Lower lobe of right lung (tissue), 2 donors: ENCODE measurements around the gene KBTBD8. TPM values are rescaled to one million over a fixed set of nuclear protein-coding genes. Genes with fewer than 3 reads are reported as not detected.

Experiments used
- ATAC-seq, 2 donors: fragments of 200-7000 bp; cut with Tn5 transposase; one replicate each; pipeline ENCODE4 v1.9.1; 2020 to 2022; ENCODE audit warnings: mild to moderate bottlenecking in 2 of 2, moderate library complexity in 2 of 2
- DNase-seq: peaks from one replicate; pipeline ENCODE4 v3.0.0-alpha.2; 2020
- H3K27ac ChIP-seq: fragments of 200-600 bp; one replicate; pipeline ENCODE4 v1.8.0; 2022
- H3K27me3 ChIP-seq: fragments of 200-600 bp; one replicate; pipeline ENCODE4 v1.8.0; 2022; ENCODE audit warnings: low read depth
- H3K36me3 ChIP-seq: fragments of 200-600 bp; one replicate; pipeline ENCODE4 v1.8.0; 2022; ENCODE audit warnings: mild to moderate bottlenecking
- H3K4me1 ChIP-seq: fragments of 200-600 bp; one replicate; pipeline ENCODE4 v1.8.0; 2022
- H3K4me3 ChIP-seq: fragments of 200-600 bp; one replicate; pipeline ENCODE4 v1.8.0; 2022; ENCODE audit warnings: mild to moderate bottlenecking
- H3K9me3 ChIP-seq: fragments of 200-600 bp; one replicate; pipeline ENCODE4 v1.8.0; 2022
- CTCF ChIP-seq: fragments of 200-600 bp; IDR thresholded peaks from one replicate; pipeline ENCODE4 v1.8.0; 2022; ENCODE audit warnings: antibody characterized with exemption, mild to moderate bottlenecking
- intact Hi-C: fragments of 100-400 bp; cut with DNase I; formaldehyde crosslinking; loops from one replicate; pipeline ENCODE4 v1.11.0; 2022
- total RNA-seq: library from RNA; stranded (reverse); fragmentation: NEBNext Ultra II Directional; extraction: Animal tissue kit (Norgen Biotek cat#: 25700); gene quantifications from one replicate; pipeline ENCODE4 v1.2.1, GENCODE V29; 2021
- donor health status: DM: no; HTN: yes; CAD: no; lungs with severe emphysema.

KBTBD8 gene
- total RNA-seq, 1 donor from 2014 or later = 5.8 TPM

GRCh38 chr3:66971891-66972551 lies 26.1 kb upstream of the KBTBD8 start:
- Histone ChIP-seq H3K4me3 (peak overlapping the region; percentile 45), H3K4me1 (peaks cover 5% of the 10 kb centered on the region), H3K27me3 (no peaks in the 10 kb centered on the region), H3K9me3 (no peaks in the 10 kb centered on the region), H3K36me3 (no peaks in the 10 kb centered on the region), H3K27ac (no peak overlapping the region)
- TF ChIP-seq CTCF = peak; percentile 81
- intact Hi-C loops = loop anchor here (10.0 kb wide), 1 partner anchor 63 kb away; no protein-coding TSS in a partner anchor
- ATAC-seq (peak; percentile 97 to 98), DNase-seq (peak; percentile 74)

- intact Hi-C loops = no loop called here
- no peaks in the 10 kb centered on the region for H3K4me1 ChIP-seq
- H3K36me3 ChIP-seq = no peaks in the 10 kb centered on the region
- H3K27me3 ChIP-seq = no peaks in the 10 kb centered on the region
- ATAC-seq (no peak), DNase-seq (no peak)
- H3K4me3 ChIP-seq = no peak overlapping the region
- no peak for TF ChIP-seq CTCF
- H3K27ac ChIP-seq = no peak overlapping the region
- H3K9me3 ChIP-seq = no peaks in the 10 kb centered on the region
Measured at GRCh38 chr3:66980791-66981190, 17.3 kb upstream of the KBTBD8 start.

- H3K27me3 ChIP-seq = no peaks in the 10 kb centered on the region
- H3K4me3 ChIP-seq = no peak overlapping the region
- ATAC-seq (no peak), DNase-seq (no peak)
- H3K36me3 ChIP-seq = no peaks in the 10 kb centered on the region
- no peak for TF ChIP-seq CTCF
- intact Hi-C loops = no loop called here
- no peak overlapping the region for H3K27ac ChIP-seq
- H3K4me1 ChIP-seq = no peaks in the 10 kb centered on the region
- no peaks in the 10 kb centered on the region for H3K9me3 ChIP-seq
Measured at GRCh38 chr3:66983101-66983500, 15.0 kb upstream of the KBTBD8 start.

- no peak for TF ChIP-seq CTCF
- Histone ChIP-seq H3K4me3 (no peak overlapping the region), H3K36me3 (no peaks in the 10 kb centered on the region), H3K9me3 (no peaks in the 10 kb centered on the region), H3K27me3 (no peaks in the 10 kb centered on the region), H3K27ac (no peak overlapping the region), H3K4me1 (no peaks in the 10 kb centered on the region)
- no peak for DNase-seq
- intact Hi-C loops = no loop called here
- ATAC-seq = no peak
Measured at GRCh38 chr3:66985336-66985920, 12.7 kb upstream of the KBTBD8 start.

- H3K9me3 ChIP-seq = no peaks in the 10 kb centered on the region
- ATAC-seq (no peak), DNase-seq (no peak)
- no peak overlapping the region for H3K4me3 ChIP-seq
- no peak overlapping the region for H3K27ac ChIP-seq
- no peak for TF ChIP-seq CTCF
- no peaks in the 10 kb centered on the region for H3K4me1 ChIP-seq
- H3K36me3 ChIP-seq = no peaks in the 10 kb centered on the region
- H3K27me3 ChIP-seq = no peaks in the 10 kb centered on the region
- intact Hi-C loops = no loop called here
Measured at GRCh38 chr3:66986406-66986805, 11.7 kb upstream of the KBTBD8 start.
